Liver (tissue), 9 donors: ENCODE measurements around the gene CTRB1. TPM values are rescaled to one million over a fixed set of nuclear protein-coding genes. Genes with fewer than 3 reads are reported as not detected.

Experiments
- DNase-seq: peaks from one replicate; pipeline ENCODE4 v3.0.0-alpha.2; 2017; ENCODE audit warnings: low spot score
- H3K27ac ChIP-seq, 2 donors: one replicate each; pipeline ENCODE4 v1.7.0; 2013; ENCODE audit warnings: inconsistent platforms in 2 of 2, low read length in 2 of 2, control low read depth in 1 of 2, low read depth in 1 of 2, mild to moderate bottlenecking in 1 of 2
- H3K27me3 ChIP-seq, 4 donors: one replicate each; pipeline versions ENCODE4 v1.6.1 to v1.7.0; 2013; ENCODE audit warnings: low read length in 3 of 4, inconsistent platforms in 1 of 4, mild to moderate bottlenecking in 1 of 4, moderate library complexity in 1 of 4; ENCODE audit not compliant: control insufficient read depth in 4 of 4, insufficient read depth in 4 of 4
- H3K36me3 ChIP-seq, 4 donors: one replicate each; pipeline versions ENCODE4 v1.6.1 to v1.7.0; 2013; ENCODE audit warnings: low read length in 3 of 4, mild to moderate bottlenecking in 3 of 4, low read depth in 1 of 4, moderate library complexity in 1 of 4; ENCODE audit not compliant: control insufficient read depth in 4 of 4, insufficient read depth in 3 of 4
- H3K4me1 ChIP-seq, 4 donors: one replicate each; pipeline versions ENCODE4 v1.6.1 to v1.7.0; 2013; ENCODE audit warnings: low read length in 3 of 4, mild to moderate bottlenecking in 3 of 4, moderate library complexity in 1 of 4; ENCODE audit not compliant: control insufficient read depth in 4 of 4, insufficient read depth in 4 of 4
- H3K4me3 ChIP-seq, 3 donors: one replicate each; pipeline versions ENCODE4 v1.6.1 to v1.7.0; 2013; ENCODE audit warnings: low read length in 3 of 3, control low read depth in 1 of 3, low read depth in 1 of 3, mild to moderate bottlenecking in 1 of 3
- H3K9ac ChIP-seq, 2 donors: one replicate each; pipeline ENCODE4 v1.7.0; 2013; ENCODE audit warnings: low read length in 2 of 2, mild to moderate bottlenecking in 2 of 2, moderate library complexity in 2 of 2, control low read depth in 1 of 2, low read depth in 1 of 2
- H3K9me3 ChIP-seq, 4 donors: one replicate each; pipeline versions ENCODE4 v1.6.1 to v1.7.0; 2013; ENCODE audit warnings: low read length in 3 of 4; ENCODE audit not compliant: control insufficient read depth in 4 of 4
- EGR1 ChIP-seq, 2 donors: IDR thresholded peaks; 2 replicates each; pipeline ENCODE4 v1.6.1; 2016 to 2018; ENCODE audit warnings: antibody characterized with exemption in 2 of 2, low read depth in 2 of 2
- FOXA1 ChIP-seq: IDR thresholded peaks from 2 replicates; pipeline ENCODE4 v1.6.1; 2016; ENCODE audit warnings: antibody characterized with exemption
- FOXA2 ChIP-seq: IDR thresholded peaks from 2 replicates; pipeline ENCODE4 v1.6.1; 2016; ENCODE audit warnings: antibody characterized with exemption
- HNF4A ChIP-seq, 2 donors: conservative IDR thresholded peaks; 2 replicates each; pipeline ENCODE4 v1.6.1; 2016; ENCODE audit warnings: antibody characterized with exemption in 2 of 2, mild to moderate bottlenecking in 2 of 2
- HNF4G ChIP-seq: IDR thresholded peaks from 2 replicates; pipeline ENCODE4 v1.6.1; 2016; ENCODE audit warnings: antibody characterized with exemption
- JUND ChIP-seq, 2 donors: IDR thresholded peaks; 2 replicates each; pipeline ENCODE4 v1.6.1; 2016; ENCODE audit warnings: antibody characterized with exemption in 2 of 2
- NR2F2 ChIP-seq: IDR thresholded peaks from 2 replicates; pipeline ENCODE4 v1.6.1; 2016; ENCODE audit warnings: antibody characterized with exemption
- RAD21 ChIP-seq, 2 donors: IDR thresholded peaks; 2 replicates each; pipeline ENCODE4 v1.6.1; 2016; ENCODE audit warnings: antibody characterized with exemption in 2 of 2, mild to moderate bottlenecking in 2 of 2
- RXRA ChIP-seq, 2 donors: IDR thresholded peaks; 2 replicates each; pipeline ENCODE4 v1.6.1; 2017 to 2018; ENCODE audit warnings: antibody characterized with exemption in 2 of 2, mild to moderate bottlenecking in 1 of 2
- SP1 ChIP-seq: IDR thresholded peaks from 2 replicates; pipeline ENCODE4 v1.6.1; 2018; ENCODE audit warnings: antibody characterized with exemption, mild to moderate bottlenecking
- TAF1 ChIP-seq: conservative IDR thresholded peaks from 2 replicates; pipeline ENCODE4 v1.6.1; 2016; ENCODE audit warnings: antibody characterized with exemption, mild to moderate bottlenecking
- YY1 ChIP-seq: IDR thresholded peaks from 2 replicates; pipeline ENCODE4 v1.6.1; 2016; ENCODE audit warnings: antibody characterized with exemption, mild to moderate bottlenecking
- WGBS: extraction: QIAGEN DNeasy Blood & Tissue Kit; methylation state at CpG from one replicate; pipeline ENCODE4 v1.1.7; 2013; 5-methylcytosine and 5-hydroxymethylcytosine counted together
- polyA plus RNA-seq, 2 donors: library from polyadenylated mRNA; stranded (reverse) in 1 of 2; unstranded in 1 of 2; fragments of 200-250 nt in 1 of 2; fragments of >200 nt in 1 of 2; fragmentation: Nextera tagmentation in 1 of 2; extraction: Ambion mirVana in 1 of 2; gene quantifications; one replicate each; pipeline versions ENCODE4 v1.2.1 to v1.2.3, GENCODE V29; 2013 to 2015
- total RNA-seq, 2 donors: library from RNA; depleted of rRNA; stranded (reverse); fragments of >200 nt; gene quantifications; one replicate each; pipeline ENCODE4 v1.2.3, GENCODE V29; 2014
- TF ChIP-seq, protein P1 (sequence below): IDR thresholded peaks from 2 replicates; pipeline ENCODE4 v1.6.1; 2016; ENCODE audit warnings: antibody characterized with exemption, mild to moderate bottlenecking
- TF ChIP-seq, protein P2 (sequence below): IDR thresholded peaks from 2 replicates; pipeline ENCODE4 v1.6.1; 2016; ENCODE audit warnings: antibody characterized with exemption
- TF ChIP-seq, protein P3 (sequence below): IDR thresholded peaks from 2 replicates; pipeline ENCODE4 v1.6.1; 2016; ENCODE audit warnings: antibody characterized with exemption
- TF ChIP-seq, protein P4 (sequence below): IDR thresholded peaks from 2 replicates; pipeline ENCODE4 v1.6.1; 2016; ENCODE audit warnings: antibody characterized with exemption
- TF ChIP-seq, protein P5 (sequence below): fragments of 150-350 bp; IDR thresholded peaks from 2 replicates; pipeline ENCODE4 v1.5.1; 2017; ENCODE audit warnings: improper control_type of control experiment, low read depth, low read length; ENCODE audit not compliant: missing input control
- donor health status: healthy.
- donor health status: healthy.
- donor health status: healthy.
- donor health status: healthy.
- donor health status: healthy.

The CTRB1 gene
- total and polyA plus RNA-seq, 4 donors: not detected

DNA sequence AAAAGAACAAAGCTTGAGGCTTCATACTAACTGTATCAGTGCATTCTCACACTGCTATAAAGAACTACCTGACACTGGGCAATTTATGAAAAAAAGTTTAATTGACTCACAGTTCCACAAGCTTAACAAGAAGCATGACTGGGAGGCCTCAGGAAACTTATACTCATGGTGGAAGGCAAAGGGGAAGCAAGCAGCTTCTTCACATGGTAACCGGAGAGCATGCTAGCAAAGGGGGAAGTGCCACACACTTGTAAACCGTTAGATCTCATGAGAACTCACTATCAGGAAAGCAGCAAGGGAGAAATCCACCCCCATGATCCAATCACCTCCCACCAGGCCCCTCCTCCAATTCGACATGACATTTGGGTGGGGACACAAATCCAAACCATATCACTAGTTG lies 37.2 kb upstream of the CTRB1 start (continued):
- TF ChIP-seq, protein P1, sequence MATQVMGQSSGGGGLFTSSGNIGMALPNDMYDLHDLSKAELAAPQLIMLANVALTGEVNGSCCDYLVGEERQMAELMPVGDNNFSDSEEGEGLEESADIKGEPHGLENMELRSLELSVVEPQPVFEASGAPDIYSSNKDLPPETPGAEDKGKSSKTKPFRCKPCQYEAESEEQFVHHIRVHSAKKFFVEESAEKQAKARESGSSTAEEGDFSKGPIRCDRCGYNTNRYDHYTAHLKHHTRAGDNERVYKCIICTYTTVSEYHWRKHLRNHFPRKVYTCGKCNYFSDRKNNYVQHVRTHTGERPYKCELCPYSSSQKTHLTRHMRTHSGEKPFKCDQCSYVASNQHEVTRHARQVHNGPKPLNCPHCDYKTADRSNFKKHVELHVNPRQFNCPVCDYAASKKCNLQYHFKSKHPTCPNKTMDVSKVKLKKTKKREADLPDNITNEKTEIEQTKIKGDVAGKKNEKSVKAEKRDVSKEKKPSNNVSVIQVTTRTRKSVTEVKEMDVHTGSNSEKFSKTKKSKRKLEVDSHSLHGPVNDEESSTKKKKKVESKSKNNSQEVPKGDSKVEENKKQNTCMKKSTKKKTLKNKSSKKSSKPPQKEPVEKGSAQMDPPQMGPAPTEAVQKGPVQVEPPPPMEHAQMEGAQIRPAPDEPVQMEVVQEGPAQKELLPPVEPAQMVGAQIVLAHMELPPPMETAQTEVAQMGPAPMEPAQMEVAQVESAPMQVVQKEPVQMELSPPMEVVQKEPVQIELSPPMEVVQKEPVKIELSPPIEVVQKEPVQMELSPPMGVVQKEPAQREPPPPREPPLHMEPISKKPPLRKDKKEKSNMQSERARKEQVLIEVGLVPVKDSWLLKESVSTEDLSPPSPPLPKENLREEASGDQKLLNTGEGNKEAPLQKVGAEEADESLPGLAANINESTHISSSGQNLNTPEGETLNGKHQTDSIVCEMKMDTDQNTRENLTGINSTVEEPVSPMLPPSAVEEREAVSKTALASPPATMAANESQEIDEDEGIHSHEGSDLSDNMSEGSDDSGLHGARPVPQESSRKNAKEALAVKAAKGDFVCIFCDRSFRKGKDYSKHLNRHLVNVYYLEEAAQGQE: no peak
- TF ChIP-seq EGR1 (IDR thresholded peaks at IDR 0.05; ENCODE audit: low read depth in 2 of 2): no peak

DNA sequence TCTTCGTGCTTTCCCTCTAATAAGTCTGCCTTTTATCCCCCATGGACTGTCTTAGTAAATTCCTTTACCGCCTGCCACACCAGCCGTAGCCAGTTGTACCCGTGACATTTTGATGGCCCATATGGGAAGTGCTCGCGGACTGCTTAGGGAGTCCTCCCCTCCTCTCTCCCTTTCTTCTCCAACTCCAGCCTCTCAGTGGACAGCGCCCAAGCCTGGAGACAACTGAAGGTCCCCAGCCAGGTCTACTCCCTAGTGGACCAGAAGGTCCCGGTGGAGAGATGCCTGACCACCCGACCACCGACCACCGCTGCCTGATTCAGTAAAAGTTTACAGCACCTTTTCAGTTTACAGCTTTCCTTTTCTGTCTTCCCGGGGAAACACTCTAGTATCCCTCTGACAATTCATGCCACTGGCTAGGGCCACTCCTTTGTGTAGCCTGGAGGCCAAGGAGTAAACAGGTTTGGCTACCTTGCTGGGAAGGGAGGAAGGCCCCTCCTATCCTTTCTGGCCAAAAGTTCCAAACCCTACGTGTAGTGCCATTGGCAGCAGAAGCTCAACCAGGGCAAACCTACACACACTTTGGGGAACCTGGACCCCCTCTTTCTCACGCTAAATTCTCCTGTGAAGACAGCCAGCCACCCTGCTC lies 29.8 kb upstream of the CTRB1 start:
- TF ChIP-seq SP1 (no peak), YY1 (no peak), EGR1 (IDR thresholded peaks at IDR 0.05; ENCODE audit: low read depth in 2 of 2) (no peak), RAD21 (IDR thresholded peaks at IDR 0.05) (no peak), JUND (IDR thresholded peaks at IDR 0.05) (no peak), NR2F2 (no peak)
- TF ChIP-seq, protein P2, sequence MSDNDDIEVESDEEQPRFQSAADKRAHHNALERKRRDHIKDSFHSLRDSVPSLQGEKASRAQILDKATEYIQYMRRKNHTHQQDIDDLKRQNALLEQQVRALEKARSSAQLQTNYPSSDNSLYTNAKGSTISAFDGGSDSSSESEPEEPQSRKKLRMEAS: no peak
- TF ChIP-seq, protein P1: no peak
- H3K9ac ChIP-seq: no peak overlapping the region
- no peak for DNase-seq
- no peaks in the 10 kb centered on the region for H3K36me3 ChIP-seq
- WGBS: 87% methylated on average over 14 of the region's 14 CpGs
- no peaks in the 10 kb centered on the region for H3K27me3 ChIP-seq
- no peaks in the 10 kb centered on the region for H3K4me1 ChIP-seq
- no peak overlapping the region for H3K27ac ChIP-seq
- no peaks in the 10 kb centered on the region for H3K9me3 ChIP-seq
- no peak overlapping the region for H3K4me3 ChIP-seq

DNA sequence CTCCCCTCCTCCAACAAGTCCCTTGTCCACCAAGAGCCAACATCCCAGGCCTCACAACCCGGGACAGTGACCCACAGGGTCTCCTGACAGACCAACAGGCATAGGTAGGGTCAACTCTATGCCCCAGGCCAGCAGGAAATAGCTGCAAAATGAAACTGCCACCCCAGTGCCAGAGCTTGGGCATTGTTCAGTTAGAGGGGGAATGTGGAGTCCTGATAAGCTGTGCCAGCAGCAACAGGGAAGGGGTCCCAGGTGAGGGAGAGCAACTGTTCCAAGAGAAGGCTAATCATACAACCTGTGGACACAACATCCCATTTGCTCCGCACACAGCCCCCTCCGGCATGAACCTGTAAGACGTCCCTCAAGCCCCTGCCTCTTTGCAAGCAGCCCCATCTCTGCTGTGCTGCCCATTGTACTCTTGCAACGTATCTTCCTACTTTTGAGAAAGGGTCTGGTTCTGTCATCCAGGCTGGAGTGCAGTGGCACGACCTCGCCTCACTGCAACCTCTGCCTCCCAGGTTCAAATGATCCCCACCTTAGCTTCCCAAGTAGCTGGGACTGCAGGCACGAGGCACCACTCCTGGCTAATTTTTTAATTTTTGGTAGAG lies 29.0 kb upstream of the CTRB1 start:
- Histone ChIP-seq H3K9ac (no peak overlapping the region), H3K9me3 (no peaks in the 10 kb centered on the region), H3K36me3 (no peaks in the 10 kb centered on the region), H3K4me1 (no peaks in the 10 kb centered on the region), H3K4me3 (no peak overlapping the region), H3K27ac (no peak overlapping the region), H3K27me3 (no peaks in the 10 kb centered on the region)
- 80% methylated on average over 8 of the region's 8 CpGs for WGBS
- no peak for DNase-seq
- TF ChIP-seq RXRA (IDR thresholded peaks at IDR 0.05) (no peak), HNF4G (no peak), HNF4A (conservative IDR thresholded peaks at IDR 0.05) (no peak), EGR1 (IDR thresholded peaks at IDR 0.05; ENCODE audit: low read depth in 2 of 2) (no peak), TAF1 (no peak), JUND (IDR thresholded peaks at IDR 0.05) (no peak), FOXA1 (no peak), YY1 (no peak), NR2F2 (no peak), FOXA2 (no peak), RAD21 (IDR thresholded peaks at IDR 0.05) (no peak)
- TF ChIP-seq, protein P3, sequence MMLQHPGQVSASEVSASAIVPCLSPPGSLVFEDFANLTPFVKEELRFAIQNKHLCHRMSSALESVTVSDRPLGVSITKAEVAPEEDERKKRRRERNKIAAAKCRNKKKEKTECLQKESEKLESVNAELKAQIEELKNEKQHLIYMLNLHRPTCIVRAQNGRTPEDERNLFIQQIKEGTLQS: no peak
- TF ChIP-seq, protein P4, sequence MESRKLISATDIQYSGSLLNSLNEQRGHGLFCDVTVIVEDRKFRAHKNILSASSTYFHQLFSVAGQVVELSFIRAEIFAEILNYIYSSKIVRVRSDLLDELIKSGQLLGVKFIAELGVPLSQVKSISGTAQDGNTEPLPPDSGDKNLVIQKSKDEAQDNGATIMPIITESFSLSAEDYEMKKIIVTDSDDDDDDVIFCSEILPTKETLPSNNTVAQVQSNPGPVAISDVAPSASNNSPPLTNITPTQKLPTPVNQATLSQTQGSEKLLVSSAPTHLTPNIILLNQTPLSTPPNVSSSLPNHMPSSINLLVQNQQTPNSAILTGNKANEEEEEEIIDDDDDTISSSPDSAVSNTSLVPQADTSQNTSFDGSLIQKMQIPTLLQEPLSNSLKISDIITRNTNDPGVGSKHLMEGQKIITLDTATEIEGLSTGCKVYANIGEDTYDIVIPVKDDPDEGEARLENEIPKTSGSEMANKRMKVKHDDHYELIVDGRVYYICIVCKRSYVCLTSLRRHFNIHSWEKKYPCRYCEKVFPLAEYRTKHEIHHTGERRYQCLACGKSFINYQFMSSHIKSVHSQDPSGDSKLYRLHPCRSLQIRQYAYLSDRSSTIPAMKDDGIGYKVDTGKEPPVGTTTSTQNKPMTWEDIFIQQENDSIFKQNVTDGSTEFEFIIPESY: no peak
- TF ChIP-seq, protein P5, sequence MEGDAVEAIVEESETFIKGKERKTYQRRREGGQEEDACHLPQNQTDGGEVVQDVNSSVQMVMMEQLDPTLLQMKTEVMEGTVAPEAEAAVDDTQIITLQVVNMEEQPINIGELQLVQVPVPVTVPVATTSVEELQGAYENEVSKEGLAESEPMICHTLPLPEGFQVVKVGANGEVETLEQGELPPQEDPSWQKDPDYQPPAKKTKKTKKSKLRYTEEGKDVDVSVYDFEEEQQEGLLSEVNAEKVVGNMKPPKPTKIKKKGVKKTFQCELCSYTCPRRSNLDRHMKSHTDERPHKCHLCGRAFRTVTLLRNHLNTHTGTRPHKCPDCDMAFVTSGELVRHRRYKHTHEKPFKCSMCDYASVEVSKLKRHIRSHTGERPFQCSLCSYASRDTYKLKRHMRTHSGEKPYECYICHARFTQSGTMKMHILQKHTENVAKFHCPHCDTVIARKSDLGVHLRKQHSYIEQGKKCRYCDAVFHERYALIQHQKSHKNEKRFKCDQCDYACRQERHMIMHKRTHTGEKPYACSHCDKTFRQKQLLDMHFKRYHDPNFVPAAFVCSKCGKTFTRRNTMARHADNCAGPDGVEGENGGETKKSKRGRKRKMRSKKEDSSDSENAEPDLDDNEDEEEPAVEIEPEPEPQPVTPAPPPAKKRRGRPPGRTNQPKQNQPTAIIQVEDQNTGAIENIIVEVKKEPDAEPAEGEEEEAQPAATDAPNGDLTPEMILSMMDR: no peak
- TF ChIP-seq, protein P2: no peak
